ENCODE measurements around the gene PRKCSH.

- TF ChIP-seq CTCF (IDR thresholded peaks at IDR 0.05) (no peak), POLR2A (IDR thresholded peaks at IDR 0.05) (no peak)
These were observed 34.6 kb upstream of the PRKCSH start for GRCh38 chr19:11400798-11401197.
